Measurements from ENCODE around the gene ZNF580.

ZNF580 gene

GRCh38 chr19:55614711-55615542 lies 25.9 kb upstream of the ZNF580 start:
- Histone ChIP-seq H3K9me3 (ENCODE audit: severe bottlenecking) (no peaks in the 10 kb centered on the region), H3K27me3 (ENCODE audit: insufficient read depth, poor library complexity, severe bottlenecking) (no peaks in the 10 kb centered on the region), H3K27ac (ENCODE audit: poor library complexity, severe bottlenecking) (no peak overlapping the region), H3K36me3 (ENCODE audit: low read depth) (peaks cover 24% of the 10 kb centered on the region), H3K4me3 (ENCODE audit: severe bottlenecking) (no peak overlapping the region), H3K4me1 (ENCODE audit: insufficient read depth, poor library complexity, severe bottlenecking) (no peaks in the 10 kb centered on the region)
- no peak for TF ChIP-seq CTCF (IDR thresholded peaks at IDR 0.05; ENCODE audit: poor library complexity, severe bottlenecking)
- no peak for ATAC-seq (ENCODE audit: low read depth)
- no peak for DNase-seq (ENCODE audit: low spot score)

- H3K4me3 ChIP-seq (ENCODE audit: severe bottlenecking): no peak overlapping the region
- TF ChIP-seq CTCF (IDR thresholded peaks at IDR 0.05; ENCODE audit: poor library complexity, severe bottlenecking): no peak
- no peaks in the 10 kb centered on the region for H3K9me3 ChIP-seq (ENCODE audit: severe bottlenecking)
- H3K27ac ChIP-seq (ENCODE audit: poor library complexity, severe bottlenecking): no peak overlapping the region
- no peaks in the 10 kb centered on the region for H3K4me1 ChIP-seq (ENCODE audit: insufficient read depth, poor library complexity, severe bottlenecking)
- no peak for DNase-seq (ENCODE audit: low spot score)
- ATAC-seq (ENCODE audit: low read depth): no peak
- no peaks in the 10 kb centered on the region for H3K27me3 ChIP-seq (ENCODE audit: insufficient read depth, poor library complexity, severe bottlenecking)
- H3K36me3 ChIP-seq (ENCODE audit: low read depth): peaks cover 17% of the 10 kb centered on the region
These were observed 25.0 kb upstream of the ZNF580 start for GRCh38 chr19:55615543-55616394.

GRCh38 chr19:55616395-55616875 lies 24.4 kb upstream of the ZNF580 start:
- no peak for TF ChIP-seq CTCF (IDR thresholded peaks at IDR 0.05; ENCODE audit: poor library complexity, severe bottlenecking)
- Histone ChIP-seq H3K9me3 (ENCODE audit: severe bottlenecking) (no peaks in the 10 kb centered on the region), H3K36me3 (ENCODE audit: low read depth) (peaks cover 17% of the 10 kb centered on the region), H3K27ac (ENCODE audit: poor library complexity, severe bottlenecking) (no peak overlapping the region), H3K27me3 (ENCODE audit: insufficient read depth, poor library complexity, severe bottlenecking) (no peaks in the 10 kb centered on the region), H3K4me1 (ENCODE audit: insufficient read depth, poor library complexity, severe bottlenecking) (no peaks in the 10 kb centered on the region), H3K4me3 (ENCODE audit: severe bottlenecking) (no peak overlapping the region)
- ATAC-seq (ENCODE audit: low read depth): no peak
- DNase-seq (ENCODE audit: low spot score): no peak

- no peak for TF ChIP-seq CTCF (IDR thresholded peaks at IDR 0.05; ENCODE audit: poor library complexity, severe bottlenecking)
- Histone ChIP-seq H3K4me1 (ENCODE audit: insufficient read depth, poor library complexity, severe bottlenecking) (no peaks in the 10 kb centered on the region), H3K27ac (ENCODE audit: poor library complexity, severe bottlenecking) (no peak overlapping the region), H3K36me3 (ENCODE audit: low read depth) (peaks cover 17% of the 10 kb centered on the region), H3K4me3 (ENCODE audit: severe bottlenecking) (no peak overlapping the region), H3K9me3 (ENCODE audit: severe bottlenecking) (no peaks in the 10 kb centered on the region), H3K27me3 (ENCODE audit: insufficient read depth, poor library complexity, severe bottlenecking) (no peaks in the 10 kb centered on the region)
- ATAC-seq (ENCODE audit: low read depth) (no peak), DNase-seq (ENCODE audit: low spot score) (no peak)
These were observed 23.4 kb upstream of the ZNF580 start for GRCh38 chr19:55617426-55617825.

Measured in RWPE2 (cell line).